Mesendoderm (in vitro differentiated cells): Measurements from ENCODE around the gene TMEM141.

Experiments
- DNase-seq: peaks from one replicate; pipeline ENCODE4 v3.0.0; 2013
- H2AK5ac ChIP-seq: 2 replicates; pipeline ENCODE4 v1.6.1; 2013; ENCODE audit warnings: low read length, inconsistent platforms
- H2BK120ac ChIP-seq: 2 replicates; pipeline ENCODE4 v1.6.1; 2013; ENCODE audit warnings: low read depth, mild to moderate bottlenecking, low read length, moderate library complexity, mixed read lengths
- H2BK15ac ChIP-seq: replicated peaks from 2 replicates; pipeline ENCODE4 v1.6.1; 2013; ENCODE audit warnings: low read depth, mild to moderate bottlenecking, moderate library complexity
- H2BK5ac ChIP-seq: 2 replicates; pipeline ENCODE4 v1.6.1; 2013; ENCODE audit warnings: low read length, inconsistent platforms
- H3K18ac ChIP-seq: 2 replicates; pipeline ENCODE4 v1.6.1; 2013; ENCODE audit warnings: mild to moderate bottlenecking, low read length, mixed read lengths
- H3K23ac ChIP-seq: one replicate; pipeline ENCODE4 v1.6.1; 2013; ENCODE audit warnings: low read length
- H3K27ac ChIP-seq: 2 replicates; pipeline ENCODE4 v1.5.1; 2013; ENCODE audit warnings: low read depth, mild to moderate bottlenecking, inconsistent platforms, low read length, moderate library complexity
- H3K27me3 ChIP-seq: 2 replicates; pipeline ENCODE4 v1.6.1; 2013; ENCODE audit warnings: low read length, control low read depth, mild to moderate bottlenecking, inconsistent platforms; ENCODE audit not compliant: insufficient read depth, poor library complexity
- H3K36me3 ChIP-seq: 2 replicates; pipeline ENCODE4 v1.6.1; 2013; ENCODE audit warnings: low read length, inconsistent platforms; ENCODE audit not compliant: control insufficient read depth, insufficient read depth
- H3K4ac ChIP-seq: one replicate; pipeline ENCODE4 v1.6.1; 2013; ENCODE audit warnings: low read depth, mild to moderate bottlenecking, low read length, moderate library complexity
- H3K4me1 ChIP-seq: 2 replicates; pipeline ENCODE4 v1.6.1; 2013; ENCODE audit warnings: low read depth, low read length, inconsistent platforms; ENCODE audit not compliant: control insufficient read depth
- H3K4me2 ChIP-seq: 2 replicates; pipeline ENCODE4 v1.6.1; 2013; ENCODE audit warnings: low read length
- H3K4me3 ChIP-seq: 2 replicates; pipeline ENCODE4 v1.5.1; 2013; ENCODE audit warnings: mild to moderate bottlenecking, low read length
- H3K56ac ChIP-seq: one replicate; pipeline ENCODE4 v1.6.1; 2013; ENCODE audit warnings: low read length
- H3K79me1 ChIP-seq: 2 replicates; pipeline ENCODE4 v1.6.1; 2013; ENCODE audit warnings: low read length, inconsistent platforms
- H3K79me2 ChIP-seq: 2 replicates; pipeline ENCODE4 v1.6.1; 2013; ENCODE audit warnings: mild to moderate bottlenecking, low read length; ENCODE audit not compliant: control insufficient read depth, insufficient read depth
- H3K9ac ChIP-seq: 2 replicates; pipeline ENCODE4 v1.6.1; 2013; ENCODE audit warnings: low read length, inconsistent platforms
- H4K5ac ChIP-seq: one replicate; pipeline ENCODE4 v1.6.1; 2013; ENCODE audit warnings: low read length
- H4K8ac ChIP-seq: one replicate; pipeline ENCODE4 v1.6.1; 2013; ENCODE audit warnings: low read depth, mild to moderate bottlenecking, control low read depth, low read length, moderate library complexity
- WGBS: extraction: QIAGEN DNeasy Blood & Tissue Kit; methylation state at CpG from one replicate; pipeline ENCODE4 v1.1.7; 2013; ENCODE audit warnings: low lambda C conversion rate, missing lambda C conversion rate; ENCODE audit not compliant: insufficient coverage; ENCODE audit errors: extremely low coverage; 5-methylcytosine and 5-hydroxymethylcytosine counted together

The TMEM141 gene

GRCh38 chr9:136777359-136777758 is 13.8 kb upstream of the TMEM141 start:
- Histone ChIP-seq H3K4me1 (no peaks in the 10 kb centered on the region), H3K36me3 (no peaks in the 10 kb centered on the region), H3K4me3 (no peak overlapping the region), H3K27ac (no peak overlapping the region), H2AK5ac (no peak overlapping the region), H4K8ac (no peak overlapping the region), H2BK5ac (no peak overlapping the region), H3K18ac (no peak overlapping the region), H3K27me3 (no peaks in the 10 kb centered on the region), H3K79me2 (no peaks in the 10 kb centered on the region), H2BK120ac (no peak overlapping the region), H2BK15ac (no peak overlapping the region), H3K4ac (no peak overlapping the region), H3K4me2 (no peak overlapping the region), H3K23ac (no peak overlapping the region), H3K56ac (no peak overlapping the region), H4K5ac (no peak overlapping the region), H3K9ac (no peak overlapping the region), H3K79me1 (no peaks in the 10 kb centered on the region)
- DNase-seq, result no peak
- WGBS, result no CpG with 5 or more reads among the region's 14 CpGs

- no CpG with 5 or more reads among the region's 5 CpGs for WGBS
- Histone ChIP-seq H3K4me1 (no peaks in the 10 kb centered on the region), H3K56ac (no peak overlapping the region), H3K4me3 (no peak overlapping the region), H3K27me3 (no peaks in the 10 kb centered on the region), H3K23ac (no peak overlapping the region), H3K27ac (no peak overlapping the region), H3K79me1 (no peaks in the 10 kb centered on the region), H3K18ac (no peak overlapping the region), H3K4ac (no peak overlapping the region), H2AK5ac (no peak overlapping the region), H4K8ac (no peak overlapping the region), H4K5ac (no peak overlapping the region), H3K36me3 (no peaks in the 10 kb centered on the region), H3K79me2 (no peaks in the 10 kb centered on the region), H3K9ac (no peak overlapping the region), H2BK120ac (no peak overlapping the region), H2BK15ac (no peak overlapping the region), H2BK5ac (no peak overlapping the region), H3K4me2 (no peak overlapping the region)
- no peak for DNase-seq
These were observed 11.3 kb upstream of the TMEM141 start for GRCh38 chr9:136779808-136780207.

GRCh38 chr9:136782452-136782851 is 8.7 kb upstream of the TMEM141 start:
- Histone ChIP-seq H4K8ac (no peak overlapping the region), H3K23ac (no peak overlapping the region), H3K9ac (no peak overlapping the region), H3K27ac (no peak overlapping the region), H2BK15ac (no peak overlapping the region), H2BK120ac (no peak overlapping the region), H3K79me1 (no peaks in the 10 kb centered on the region), H3K18ac (no peak overlapping the region), H3K56ac (no peak overlapping the region), H3K4me2 (no peak overlapping the region), H3K4ac (no peak overlapping the region), H2BK5ac (no peak overlapping the region), H4K5ac (no peak overlapping the region), H2AK5ac (no peak overlapping the region), H3K4me1 (no peaks in the 10 kb centered on the region), H3K36me3 (no peaks in the 10 kb centered on the region), H3K79me2 (no peaks in the 10 kb centered on the region), H3K27me3 (no peaks in the 10 kb centered on the region), H3K4me3 (no peak overlapping the region)
- WGBS, result no CpG with 5 or more reads among the region's 3 CpGs
- DNase-seq, result no peak

GRCh38 chr9:136784249-136784996 is 6.7 kb upstream of the TMEM141 start:
- Histone ChIP-seq H3K4me2 (no peak overlapping the region), H3K79me1 (no peaks in the 10 kb centered on the region), H3K18ac (no peak overlapping the region), H2BK120ac (no peak overlapping the region), H3K4ac (no peak overlapping the region), H3K23ac (no peak overlapping the region), H2AK5ac (no peak overlapping the region), H2BK15ac (no peak overlapping the region), H3K79me2 (no peaks in the 10 kb centered on the region), H3K36me3 (no peaks in the 10 kb centered on the region), H4K5ac (no peak overlapping the region), H3K4me1 (no peaks in the 10 kb centered on the region), H2BK5ac (no peak overlapping the region), H3K4me3 (no peak overlapping the region), H3K27ac (no peak overlapping the region), H3K27me3 (no peaks in the 10 kb centered on the region), H3K9ac (no peak overlapping the region), H3K56ac (no peak overlapping the region), H4K8ac (no peak overlapping the region)
- WGBS, result no CpG with 5 or more reads among the region's 9 CpGs
- DNase-seq, result no peak

- H3K23ac ChIP-seq, result no peak overlapping the region
- H4K5ac ChIP-seq, result no peak overlapping the region
- no peak overlapping the region for H3K18ac ChIP-seq
- no peaks in the 10 kb centered on the region for H3K36me3 ChIP-seq
- no peak overlapping the region for H2AK5ac ChIP-seq
- no peak overlapping the region for H2BK15ac ChIP-seq
- no peaks in the 10 kb centered on the region for H3K79me1 ChIP-seq
- DNase-seq, result no peak
- WGBS, result no CpG with 5 or more reads among the region's 6 CpGs
- no peak overlapping the region for H3K4me3 ChIP-seq
- H3K4ac ChIP-seq, result no peak overlapping the region
- no peak overlapping the region for H2BK5ac ChIP-seq
- no peaks in the 10 kb centered on the region for H3K27me3 ChIP-seq
- no peak overlapping the region for H3K4me2 ChIP-seq
- H3K4me1 ChIP-seq, result no peaks in the 10 kb centered on the region
- no peaks in the 10 kb centered on the region for H3K79me2 ChIP-seq
- H3K9ac ChIP-seq, result no peak overlapping the region
- H2BK120ac ChIP-seq, result no peak overlapping the region
- H3K27ac ChIP-seq, result no peak overlapping the region
- no peak overlapping the region for H3K56ac ChIP-seq
- no peak overlapping the region for H4K8ac ChIP-seq
These were observed 6.2 kb upstream of the TMEM141 start for GRCh38 chr9:136784997-136785361.
